ENCODE data around the gene HIC1. TPM values are rescaled to one million over a fixed set of nuclear protein-coding genes. Genes with fewer than 3 reads are reported as not detected.

HIC1 gene
- total RNA-seq, 4 donors from 2014 or later = 9.1 to 32.5 (median 14.7) TPM

GRCh38 chr17:2023692-2024571 is 31.0 kb upstream of the HIC1 start:
- peak; percentile 43 for DNase-seq
- peak overlapping the region; percentile 25 to 60 (median 39) for H3K4me3 ChIP-seq
- no peaks in the 10 kb centered on the region for H3K36me3 ChIP-seq
- intact Hi-C loops (cut with DNase I; ENCODE audit: low total_unique reads) (no loop called here), in situ Hi-C loops (cut with MboI; ENCODE audit: low pct_ligation_motif_present in 1 of 4, low pct_unique_long_range_greater_than_20kb in 1 of 4, low sequenced_read_pairs in 3 of 4) (loop anchor here in 1 of 4 donors (10.0 kb wide), 1 partner anchor 119 kb away; no protein-coding TSS in a partner anchor)
- no peak overlapping the region for H3K27ac ChIP-seq
- TF ChIP-seq POLR2AphosphoS5 (IDR thresholded peaks at IDR 0.05) (no peak), POLR2A (IDR thresholded peaks at IDR 0.05) (no peak), EP300 (IDR thresholded peaks at IDR 0.05; ENCODE audit: low read depth) (no peak)
- H3K27me3 ChIP-seq = peaks cover 91% of the 10 kb centered on the region
- 1% methylated on average over 38 of the region's 85 CpGs; no CpG with 5 or more reads in 1 of the 2 donors for WGBS, 2 donors (ENCODE audit: low coverage in 1 of 2)
- peaks cover 18 to 28% (median 25%) of the 10 kb centered on the region in 4 donors for H3K4me1 ChIP-seq
- no peaks in the 10 kb centered on the region for H3K9me3 ChIP-seq

- in situ Hi-C loops (cut with MboI; ENCODE audit: low pct_ligation_motif_present in 1 of 4, low pct_unique_long_range_greater_than_20kb in 1 of 4, low sequenced_read_pairs in 3 of 4) (loop anchor here in 3 of 4 donors (10.0 to 25.0 kb wide), 4 partner anchors 120 to 362 kb away; partner anchors contain the start of genes PRPF8 (in 1 of the 3), TLCD2 (in 1 of the 3) and WDR81 (in 1 of the 3)), intact Hi-C loops (cut with DNase I; ENCODE audit: low total_unique reads) (no loop called here)
- peak overlapping the region; percentile 25 to 60 (median 39) for H3K4me3 ChIP-seq
- H3K4me1 ChIP-seq = peaks cover 18 to 31% (median 28%) of the 10 kb centered on the region in 4 donors
- H3K36me3 ChIP-seq = no peaks in the 10 kb centered on the region
- DNase-seq = no peak
- 1% methylated on average over 46 of the region's 73 CpGs; no CpG with 5 or more reads in 1 of the 2 donors for WGBS, 2 donors (ENCODE audit: low coverage in 1 of 2)
- H3K27me3 ChIP-seq = peaks cover 89% of the 10 kb centered on the region
- H3K27ac ChIP-seq = peak overlapping the region in 1 of 4 donors; percentile 16
- TF ChIP-seq CTCF (IDR thresholded peaks at IDR 0.05) (no peak), EP300 (IDR thresholded peaks at IDR 0.05; ENCODE audit: low read depth) (no peak), POLR2A (IDR thresholded peaks at IDR 0.05) (no peak), POLR2AphosphoS5 (IDR thresholded peaks at IDR 0.05) (no peak)
- H3K9me3 ChIP-seq = no peaks in the 10 kb centered on the region
These were observed 30.2 kb upstream of the HIC1 start for GRCh38 chr17:2024572-2025219.

GRCh38 chr17:2025220-2025621 is 29.7 kb upstream of the HIC1 start, which contains the start of gene RTN4RL1:
Gene RTN4RL1 (minus strand): TSS chr17:2025334. CDS start chr17:2024865, 469 bp downstream.
- Histone ChIP-seq H3K27me3 (peaks cover 84% of the 10 kb centered on the region), H3K27ac (peak within 1 kb of the TSS in 1 of 4 donors; percentile 16), H3K36me3 (no peaks in the 10 kb centered on the region), H3K9me3 (no peaks in the 10 kb centered on the region), H3K4me1 (peaks cover 18 to 32% (median 29%) of the 10 kb centered on the region in 4 donors), H3K4me3 (peak within 1 kb of the TSS; percentile 25 to 60 (median 39))
- intact Hi-C loops (cut with DNase I; ENCODE audit: low total_unique reads) (no loop called here), in situ Hi-C loops (cut with MboI; ENCODE audit: low pct_ligation_motif_present in 1 of 4, low pct_unique_long_range_greater_than_20kb in 1 of 4, low sequenced_read_pairs in 3 of 4) (loop anchor here in 3 of 4 donors (10.0 to 25.0 kb wide), 4 partner anchors 120 to 363 kb away; partner anchors contain the start of genes PRPF8 (in 1 of the 3), TLCD2 (in 1 of the 3) and WDR81 (in 1 of the 3))
- peak; percentile 71 for DNase-seq
- TF ChIP-seq EP300 (IDR thresholded peaks at IDR 0.05; ENCODE audit: low read depth) (no peak), POLR2AphosphoS5 (IDR thresholded peaks at IDR 0.05) (no peak), POLR2A (IDR thresholded peaks at IDR 0.05) (no peak), CTCF (IDR thresholded peaks at IDR 0.05) (no peak)
- WGBS, 2 donors (ENCODE audit: low coverage in 1 of 2) = 0% methylated on average over 28 of the region's 47 CpGs; no CpG with 5 or more reads in 1 of the 2 donors

GRCh38 chr17:2025622-2026309 is 29.1 kb upstream of the HIC1 start:
- Histone ChIP-seq H3K9me3 (no peaks in the 10 kb centered on the region), H3K4me3 (peak overlapping the region; percentile 20 to 60 (median 39)), H3K27me3 (peaks cover 78% of the 10 kb centered on the region), H3K36me3 (no peaks in the 10 kb centered on the region), H3K4me1 (peaks cover 20 to 35% (median 31%) of the 10 kb centered on the region in 4 donors), H3K27ac (peak overlapping the region in 1 of 4 donors; percentile 15)
- in situ Hi-C loops (cut with MboI; ENCODE audit: low pct_ligation_motif_present in 1 of 4, low pct_unique_long_range_greater_than_20kb in 1 of 4, low sequenced_read_pairs in 3 of 4) (loop anchor here in 3 of 4 donors (10.0 to 25.0 kb wide), 4 partner anchors 121 to 363 kb away; partner anchors contain the start of genes PRPF8 (in 1 of the 3), TLCD2 (in 1 of the 3) and WDR81 (in 1 of the 3)), intact Hi-C loops (cut with DNase I; ENCODE audit: low total_unique reads) (loop anchor here (2.0 kb wide), 1 partner anchor 117 kb away; no protein-coding TSS in a partner anchor)
- peak; percentile 81 for DNase-seq
- WGBS, 2 donors (ENCODE audit: low coverage in 1 of 2) = 0 to 2% methylated on average over 4 to 49 of the region's 55 CpGs
- TF ChIP-seq POLR2A (IDR thresholded peaks at IDR 0.05) (no peak), CTCF (IDR thresholded peaks at IDR 0.05) (peak; percentile 62 to 78 (median 69)), POLR2AphosphoS5 (IDR thresholded peaks at IDR 0.05) (no peak), EP300 (IDR thresholded peaks at IDR 0.05; ENCODE audit: low read depth) (no peak)
